DOHH2 (cell line): ENCODE data around the gene ARHGEF35.
"Not testable (repeated sequence)": the region's sequence is repeated elsewhere in the genome, so short reads cannot be mapped to it uniquely, and the experiment has no call there.

Source experiments
- EZH2phosphoT487 ChIP-seq: fragments of 200-600 bp; sonication (generic); IDR thresholded peaks from 2 replicates; pipeline ENCODE4 v1.6.1; 2017; ENCODE audit warnings: borderline replicate concordance, mild to moderate bottlenecking, antibody characterized with exemption, low read length, moderate library complexity, mixed read lengths
- TF ChIP-seq, protein P1 (sequence below): fragments of 200-600 bp; sonication (generic); IDR thresholded peaks from one replicate; pipeline ENCODE4 v1.5.1; 2014; ENCODE audit warnings: antibody characterized with exemption, mild to moderate bottlenecking, low read depth, low read length; ENCODE audit not compliant: poor library complexity, severe bottlenecking

DNA sequence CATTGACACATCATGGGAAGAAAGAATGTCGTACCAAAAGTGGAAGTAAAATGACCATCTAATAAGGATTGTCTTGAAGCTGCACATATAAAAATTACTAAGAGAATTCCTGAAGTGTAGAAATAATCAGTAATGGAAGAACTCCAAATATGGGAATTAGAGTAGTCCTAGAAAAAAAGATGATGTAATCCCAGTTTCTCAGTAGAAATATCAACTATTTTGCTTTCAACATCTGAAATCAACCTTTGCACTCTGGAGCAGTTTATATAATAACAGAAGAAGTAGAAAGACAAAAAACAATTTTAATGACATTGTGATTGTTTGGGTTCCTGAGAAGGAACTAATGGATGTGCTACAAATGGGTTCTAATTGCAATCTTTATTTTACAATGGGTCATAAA lies 37.4 kb upstream of the ARHGEF35 start:
- TF ChIP-seq, protein P1, sequence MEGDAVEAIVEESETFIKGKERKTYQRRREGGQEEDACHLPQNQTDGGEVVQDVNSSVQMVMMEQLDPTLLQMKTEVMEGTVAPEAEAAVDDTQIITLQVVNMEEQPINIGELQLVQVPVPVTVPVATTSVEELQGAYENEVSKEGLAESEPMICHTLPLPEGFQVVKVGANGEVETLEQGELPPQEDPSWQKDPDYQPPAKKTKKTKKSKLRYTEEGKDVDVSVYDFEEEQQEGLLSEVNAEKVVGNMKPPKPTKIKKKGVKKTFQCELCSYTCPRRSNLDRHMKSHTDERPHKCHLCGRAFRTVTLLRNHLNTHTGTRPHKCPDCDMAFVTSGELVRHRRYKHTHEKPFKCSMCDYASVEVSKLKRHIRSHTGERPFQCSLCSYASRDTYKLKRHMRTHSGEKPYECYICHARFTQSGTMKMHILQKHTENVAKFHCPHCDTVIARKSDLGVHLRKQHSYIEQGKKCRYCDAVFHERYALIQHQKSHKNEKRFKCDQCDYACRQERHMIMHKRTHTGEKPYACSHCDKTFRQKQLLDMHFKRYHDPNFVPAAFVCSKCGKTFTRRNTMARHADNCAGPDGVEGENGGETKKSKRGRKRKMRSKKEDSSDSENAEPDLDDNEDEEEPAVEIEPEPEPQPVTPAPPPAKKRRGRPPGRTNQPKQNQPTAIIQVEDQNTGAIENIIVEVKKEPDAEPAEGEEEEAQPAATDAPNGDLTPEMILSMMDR, result not testable (repeated sequence)
- TF ChIP-seq EZH2phosphoT487, result not testable (repeated sequence)
